Keratinocyte (primary cell): ENCODE results near the gene RNASEH2B. TPM values are rescaled to one million over a fixed set of nuclear protein-coding genes. Genes with fewer than 3 reads are reported as not detected.

Experiments
- DNase-seq: peaks from one replicate; pipeline ENCODE4 v3.0.0-alpha.2; 2011; ENCODE audit warnings: low read depth, missing footprints, low spot score
- FAIRE-seq: peaks from 2 replicates; lab custom pipeline; 2011; peaks lifted over from hg19 to GRCh38; lab: Jason Lieb, UNC
- H2AFZ ChIP-seq: 2 replicates; pipeline ENCODE4 v1.6.0; 2012; ENCODE audit warnings: low read length, control low read depth, inconsistent platforms; ENCODE audit not compliant: control insufficient read depth
- H3K27ac ChIP-seq: 2 replicates; pipeline ENCODE4 v1.5.1; 2011; ENCODE audit warnings: low read length; ENCODE audit not compliant: control insufficient read depth, insufficient read depth
- H3K27me3 ChIP-seq: 3 replicates; pipeline ENCODE4 v1.6.0; 2011; ENCODE audit warnings: low read length; ENCODE audit not compliant: control insufficient read depth, insufficient read depth; ENCODE audit errors: extremely low read depth
- H3K36me3 ChIP-seq, 2 experiments: 2 replicates in 1 of 2; 3 replicates in 1 of 2; pipeline ENCODE4 v1.5.1; 2011; ENCODE audit warnings: low read length in 2 of 2, mild to moderate bottlenecking in 1 of 2; ENCODE audit not compliant: control insufficient read depth in 2 of 2, insufficient read depth in 2 of 2; ENCODE audit errors: extremely low read depth in 1 of 2
- H3K4me1 ChIP-seq: 3 replicates; pipeline ENCODE4 v1.5.1; 2011; ENCODE audit warnings: low read length; ENCODE audit not compliant: control insufficient read depth, insufficient read depth; ENCODE audit errors: extremely low read depth
- H3K4me2 ChIP-seq: 3 replicates; pipeline ENCODE4 v1.6.0; 2011; ENCODE audit warnings: low read depth, low read length; ENCODE audit not compliant: control insufficient read depth, insufficient read depth; ENCODE audit errors: extremely low read depth
- H3K4me3 ChIP-seq, 3 experiments: fragments of 200-600 bp in 1 of 3; sonication (generic) in 1 of 3; 2 replicates in 2 of 3; 3 replicates in 1 of 3; pipeline ENCODE4 v1.5.1; 2011 to 2016; ENCODE audit warnings: low read length in 3 of 3, mild to moderate bottlenecking in 3 of 3, control low read depth in 2 of 3, inconsistent platforms in 1 of 3, low read depth in 1 of 3, mixed read lengths in 1 of 3, mixed run types in 1 of 3, moderate library complexity in 1 of 3; ENCODE audit not compliant: control insufficient read depth in 2 of 3, insufficient read depth in 2 of 3; ENCODE audit errors: extremely low read depth in 1 of 3
- H3K79me2 ChIP-seq: 2 replicates; pipeline ENCODE4 v1.6.0; 2012; ENCODE audit warnings: low read length; ENCODE audit not compliant: control insufficient read depth, insufficient read depth
- H3K9ac ChIP-seq: 3 replicates; pipeline ENCODE4 v1.6.0; 2011; ENCODE audit warnings: low read length; ENCODE audit not compliant: control insufficient read depth, insufficient read depth; ENCODE audit errors: extremely low read depth
- H3K9me1 ChIP-seq: 3 replicates; pipeline ENCODE4 v1.6.0; 2011; ENCODE audit warnings: low read length; ENCODE audit not compliant: control insufficient read depth, insufficient read depth; ENCODE audit errors: extremely low read depth
- H3K9me3 ChIP-seq: 2 replicates; pipeline ENCODE4 v1.5.1; 2012; ENCODE audit warnings: low read depth, low read length; ENCODE audit not compliant: control insufficient read depth
- H4K20me1 ChIP-seq: 3 replicates; pipeline ENCODE4 v1.6.0; 2011; ENCODE audit warnings: low read length; ENCODE audit not compliant: control insufficient read depth, insufficient read depth; ENCODE audit errors: extremely low read depth
- CTCF ChIP-seq, 3 experiments: IDR thresholded peaks in 1 of 3; conservative IDR thresholded peaks in 1 of 3; optimal IDR thresholded peaks in 1 of 3; 2 replicates in 2 of 3; 3 replicates in 1 of 3; pipeline versions ENCODE3 to v1.5.1; 2011; ENCODE audit warnings: low read length in 3 of 3, mild to moderate bottlenecking in 3 of 3, moderate library complexity in 2 of 3, control low read depth in 1 of 3, inconsistent platforms in 1 of 3; ENCODE audit not compliant: insufficient read depth in 2 of 3; ENCODE audit errors: extremely low read depth in 1 of 3
- EZH2 ChIP-seq: IDR thresholded peaks from one replicate; pipeline ENCODE4 v1.6.1; 2012; ENCODE audit warnings: inconsistent platforms, mild to moderate bottlenecking, low read length, moderate library complexity
- dilution Hi-C: fragments of 300-500 bp; cut with MboI; formaldehyde crosslinking; loops from one replicate; pipeline ENCODE4 v1.7.0; 2020; ENCODE audit warnings: low sequenced_read_pairs; ENCODE audit not compliant: extremely low pct_ligation_motif_present
- polyA plus RNA-seq, 5 experiments: library from polyadenylated mRNA; depleted of rRNA in 3 of 5; stranded (reverse) in 3 of 5; stranded (forward) in 1 of 5; unstranded in 1 of 5; fragments of >200 nt; gene quantifications; 1 replicate in 1 of 5; 2 replicates in 3 of 5; 3 replicates in 1 of 5; pipeline versions ENCODE4 v1.2.1 to v1.2.3, GENCODE V29; 2011 to 2012; ENCODE audit warnings: missing spikeins in 2 of 5, low read depth in 1 of 5, low replicate concordance in 1 of 5

The RNASEH2B gene
- polyA plus RNA-seq, 1 donor (not counting 4 experiments of a cell fraction or from before 2014, with no cell fraction given) = 26.1 TPM

- dilution Hi-C loops = no loop called here
- no peak overlapping the region for H2AFZ ChIP-seq
- H4K20me1 ChIP-seq = no peaks in the 10 kb centered on the region
- H3K9me3 ChIP-seq = no peaks in the 10 kb centered on the region
- TF ChIP-seq CTCF (optimal IDR thresholded peaks at IDR 0.05 in 1 of 3, IDR thresholded peaks at IDR 0.05 in 1 of 3, conservative IDR thresholded peaks at IDR 0.05 in 1 of 3; ENCODE audit: extremely low read depth in 1 of 3, insufficient read depth in 2 of 3, low read length in 3 of 3) = no peak
- no peak for TF ChIP-seq EZH2
- no peak overlapping the region for H3K9ac ChIP-seq
- peaks cover 0 to 3% of the 10 kb centered on the region in 2 experiments for H3K36me3 ChIP-seq
- no peak for FAIRE-seq
- DNase-seq = no peak
- no peak overlapping the region for H3K4me3 ChIP-seq
- H3K27me3 ChIP-seq = no peaks in the 10 kb centered on the region
- no peak overlapping the region for H3K4me2 ChIP-seq
- no peaks in the 10 kb centered on the region for H3K4me1 ChIP-seq
- H3K27ac ChIP-seq = no peak overlapping the region
- H3K79me2 ChIP-seq = no peaks in the 10 kb centered on the region
- no peaks in the 10 kb centered on the region for H3K9me1 ChIP-seq
Observed at GRCh38 chr13:50951366-50951765, 41.8 kb downstream of the RNASEH2B start.

GRCh38 chr13:50955241-50955640, 45.6 kb downstream of the RNASEH2B start:
- Histone ChIP-seq H3K79me2 (no peaks in the 10 kb centered on the region), H3K27me3 (no peaks in the 10 kb centered on the region), H3K4me2 (no peak overlapping the region), H3K4me1 (no peaks in the 10 kb centered on the region), H2AFZ (no peak overlapping the region), H3K4me3 (no peak overlapping the region), H3K9me1 (no peaks in the 10 kb centered on the region), H3K9me3 (no peaks in the 10 kb centered on the region), H3K36me3 (peaks cover 0 to under 1% of the 10 kb centered on the region in 2 experiments), H3K9ac (no peak overlapping the region), H4K20me1 (no peaks in the 10 kb centered on the region), H3K27ac (no peak overlapping the region)
- DNase-seq = no peak
- FAIRE-seq = no peak
- dilution Hi-C loops = no loop called here
- TF ChIP-seq CTCF (optimal IDR thresholded peaks at IDR 0.05 in 1 of 3, IDR thresholded peaks at IDR 0.05 in 1 of 3, conservative IDR thresholded peaks at IDR 0.05 in 1 of 3; ENCODE audit: extremely low read depth in 1 of 3, insufficient read depth in 2 of 3, low read length in 3 of 3) = no peak
- TF ChIP-seq EZH2 = no peak
